CD14-positive monocyte (primary cell): ENCODE results near the gene ANKRD10. TPM values are rescaled to one million over a fixed set of nuclear protein-coding genes. Genes with fewer than 3 reads are reported as not detected.

Source experiments
- DNase-seq, 3 donors: peaks; one replicate each; pipeline ENCODE4 v3.0.0-alpha.2; 2011 to 2022
- H2AFZ ChIP-seq: 2 replicates; pipeline ENCODE4 v1.6.0; 2012; ENCODE audit warnings: mild to moderate bottlenecking, low read depth, low read length, inconsistent platforms; ENCODE audit not compliant: insufficient read depth, poor library complexity, severe bottlenecking
- H3K27ac ChIP-seq, 2 donors: 1 replicate in 1 of 2; 2 replicates in 1 of 2; pipeline ENCODE4 v1.5.1; 2012 to 2013; ENCODE audit warnings: low read length in 2 of 2, control low read depth in 1 of 2, inconsistent platforms in 1 of 2, low read depth in 1 of 2, mild to moderate bottlenecking in 1 of 2
- H3K27me3 ChIP-seq, 2 donors: one replicate each; pipeline versions ENCODE4 v1.6.0 to v1.6.1; 2011 to 2013; ENCODE audit warnings: low read length in 2 of 2; ENCODE audit not compliant: control insufficient read depth in 2 of 2, insufficient read depth in 2 of 2
- H3K36me3 ChIP-seq, 2 donors: replicated peaks in 1 of 2; 1 replicate in 1 of 2; 2 replicates in 1 of 2; pipeline versions ENCODE4 v1.5.1 to v1.6.1; 2012 to 2013; ENCODE audit warnings: low read length in 2 of 2, control low read depth in 1 of 2, inconsistent platforms in 1 of 2, mild to moderate bottlenecking in 1 of 2; ENCODE audit not compliant: insufficient read depth in 2 of 2, control insufficient read depth in 1 of 2
- H3K4me1 ChIP-seq, 2 donors: 1 replicate in 1 of 2; 2 replicates in 1 of 2; pipeline versions ENCODE4 v1.5.1 to v1.6.1; 2012 to 2013; ENCODE audit warnings: low read length in 2 of 2, control low read depth in 1 of 2, inconsistent platforms in 1 of 2, mild to moderate bottlenecking in 1 of 2, moderate library complexity in 1 of 2; ENCODE audit not compliant: insufficient read depth in 2 of 2, control insufficient read depth in 1 of 2
- H3K4me2 ChIP-seq: replicated peaks from 2 replicates; pipeline ENCODE3; 2012; ENCODE audit warnings: low read length, moderate library complexity, mild to moderate bottlenecking; ENCODE audit not compliant: poor library complexity, severe bottlenecking; ENCODE audit errors: extremely low read depth
- H3K4me3 ChIP-seq, 3 experiments: fragments of 200-600 bp in 1 of 3; sonication (generic) in 1 of 3; replicated peaks in 1 of 3; 1 replicate in 2 of 3; 2 replicates in 1 of 3; pipeline ENCODE4 v1.5.1; 2011 to 2013; ENCODE audit warnings: low read length in 3 of 3, mild to moderate bottlenecking in 3 of 3, control low read depth in 2 of 3, low read depth in 2 of 3, inconsistent platforms in 1 of 3, moderate library complexity in 1 of 3
- H3K79me2 ChIP-seq: 2 replicates; pipeline ENCODE4 v1.6.0; 2012; ENCODE audit warnings: mild to moderate bottlenecking, control low read depth, inconsistent platforms, low read length, moderate library complexity; ENCODE audit not compliant: insufficient read depth
- H3K9ac ChIP-seq: 2 replicates; pipeline ENCODE4 v1.6.0; 2017; ENCODE audit warnings: low read length, mild to moderate bottlenecking; ENCODE audit not compliant: insufficient read depth, poor library complexity, severe bottlenecking
- H3K9me3 ChIP-seq, 2 donors: replicated peaks in 1 of 2; 1 replicate in 1 of 2; 2 replicates in 1 of 2; pipeline versions ENCODE4 v1.5.1 to v1.6.1; 2012 to 2013; ENCODE audit warnings: low read length in 2 of 2, control low read depth in 1 of 2; ENCODE audit not compliant: control insufficient read depth in 1 of 2, insufficient read depth in 1 of 2
- H4K20me1 ChIP-seq: 2 replicates; pipeline ENCODE4 v1.6.0; 2012; ENCODE audit warnings: mild to moderate bottlenecking, low read length, control low read depth, moderate library complexity; ENCODE audit not compliant: insufficient read depth
- H3K27ac Mint-ChIP-seq, 7 donors: one replicate each; pipeline ENCODE4 v1.8.0; 2020; ENCODE audit warnings: mild to moderate bottlenecking in 7 of 7, mixed read lengths in 7 of 7, moderate library complexity in 6 of 7, inconsistent platforms in 2 of 7
- H3K27me3 Mint-ChIP-seq, 3 donors: one replicate each; pipeline ENCODE4 v1.8.0; 2021 to 2022; ENCODE audit warnings: low read depth in 3 of 3, mild to moderate bottlenecking in 3 of 3, mixed read lengths in 3 of 3, moderate library complexity in 3 of 3, inconsistent platforms in 1 of 3
- H3K36me3 Mint-ChIP-seq, 2 donors: one replicate each; pipeline ENCODE4 v1.8.0; 2020; ENCODE audit warnings: mixed read lengths in 2 of 2, inconsistent platforms in 1 of 2, mild to moderate bottlenecking in 1 of 2
- H3K4me1 Mint-ChIP-seq: one replicate; pipeline ENCODE4 v1.8.0; 2020; ENCODE audit warnings: mild to moderate bottlenecking, mixed read lengths
- H3K4me3 Mint-ChIP-seq, 2 donors: one replicate each; pipeline ENCODE4 v1.8.0; 2020; ENCODE audit warnings: mild to moderate bottlenecking in 2 of 2, mixed read lengths in 2 of 2, moderate library complexity in 1 of 2
- H3K9me3 Mint-ChIP-seq, 7 donors: one replicate each; pipeline ENCODE4 v1.8.0; 2020 to 2022; ENCODE audit warnings: mixed read lengths in 7 of 7, mild to moderate bottlenecking in 6 of 7, moderate library complexity in 6 of 7, inconsistent platforms in 2 of 7
- CTCF ChIP-seq: fragments of 200-600 bp; IDR thresholded peaks from one replicate; pipeline ENCODE4 v1.8.0; 2022; ENCODE audit warnings: antibody characterized with exemption, mild to moderate bottlenecking
- WGBS: methylation state at CpG from one replicate; pipeline ENCODE4 v1.1.5; 2013; ENCODE audit warnings: missing lambda C conversion rate; ENCODE audit not compliant: insufficient coverage; 5-methylcytosine and 5-hydroxymethylcytosine counted together
- intact Hi-C, 2 donors: fragments of 100-400 bp; cut with micrococcal nuclease; formaldehyde crosslinking; loops; one replicate each; pipeline versions ENCODE4 v1.15.0 to v1.15.1; 2023
- polyA plus RNA-seq, 3 donors: library from polyadenylated mRNA; depleted of rRNA in 1 of 3; unstranded in 2 of 3; stranded (reverse) in 1 of 3; fragments of 300-500 nt in 2 of 3; fragments of >200 nt in 1 of 3; fragmentation: Illumina TruSeq in 2 of 3; gene quantifications; 1 replicate in 2 of 3; 2 replicates in 1 of 3; pipeline ENCODE4 v1.2.3, GENCODE V29; 2012 to 2021

ANKRD10 gene
- polyA plus RNA-seq, 3 donors = 30.5 to 79.9 (median 37.2) TPM

GRCh38 chr13:110944121-110944967 is 29.5 kb upstream of the ANKRD10 start:
- Histone ChIP-seq H2AFZ (no peak overlapping the region), H3K9ac (no peak overlapping the region), H4K20me1 (no peaks in the 10 kb centered on the region), H3K4me2 (no peak overlapping the region), H3K4me3 (no peak overlapping the region), H3K79me2 (no peaks in the 10 kb centered on the region), H3K36me3 (no peaks in the 10 kb centered on the region), H3K9me3 (no peaks in the 10 kb centered on the region), H3K27ac (no peak overlapping the region), H3K4me1 (no peaks in the 10 kb centered on the region), H3K27me3 (no peaks in the 10 kb centered on the region)
- peak in 1 of 3 donors; percentile 21 for DNase-seq
- peaks cover 0 to 2% (median 0%) of the 10 kb centered on the region in 7 donors for H3K9me3 Mint-ChIP-seq
- H3K27me3 Mint-ChIP-seq = peaks cover 1 to 11% (median 1%) of the 10 kb centered on the region in 3 donors
- TF ChIP-seq CTCF = no peak
- H3K4me3 Mint-ChIP-seq = peak overlapping the region in 1 of 2 donors; percentile 23
- peak overlapping the region in 1 of 7 donors; percentile 43 for H3K27ac Mint-ChIP-seq
- no peaks in the 10 kb centered on the region for H3K4me1 Mint-ChIP-seq
- H3K36me3 Mint-ChIP-seq = no peaks in the 10 kb centered on the region
- intact Hi-C loops = no loop called here
- 86% methylated on average over 5 of the region's 8 CpGs for whole genome bisulfite sequencing

GRCh38 chr13:110942248-110942981 is 27.5 kb upstream of the ANKRD10 start:
- Histone ChIP-seq H3K4me1 (peaks cover 6 to 7% of the 10 kb centered on the region in 2 donors), H3K27me3 (no peaks in the 10 kb centered on the region), H3K27ac (no peak overlapping the region), H3K9ac (no peak overlapping the region), H3K4me3 (no peak overlapping the region), H3K4me2 (no peak overlapping the region), H2AFZ (no peak overlapping the region), H3K36me3 (no peaks in the 10 kb centered on the region), H4K20me1 (no peaks in the 10 kb centered on the region), H3K79me2 (no peaks in the 10 kb centered on the region), H3K9me3 (peaks cover 0 to 4% of the 10 kb centered on the region in 2 donors)
- Mint-ChIP-seq H3K27me3 (peaks cover 1 to 11% (median 3%) of the 10 kb centered on the region in 3 donors), H3K27ac (no peak overlapping the region), H3K4me3 (no peak overlapping the region), H3K4me1 (peaks cover 5% of the 10 kb centered on the region), H3K9me3 (peaks cover 0 to 3% (median 1%) of the 10 kb centered on the region in 7 donors), H3K36me3 (no peaks in the 10 kb centered on the region)
- no peak for TF ChIP-seq CTCF
- DNase-seq = no peak
- 100% methylated on average over 1 of the region's 4 CpGs for WGBS
- intact Hi-C loops = no loop called here
